Measurements from ENCODE around the gene HINT3. TPM values are rescaled to one million over a fixed set of nuclear protein-coding genes. Genes with fewer than 3 reads are reported as not detected.
"Not testable (repeated sequence)": the region's sequence is repeated elsewhere in the genome, so short reads cannot be mapped to it uniquely, and the experiment has no call there.

Gene HINT3
- total RNA-seq, 1 donor from 2014 or later: 35.0 TPM

DNA sequence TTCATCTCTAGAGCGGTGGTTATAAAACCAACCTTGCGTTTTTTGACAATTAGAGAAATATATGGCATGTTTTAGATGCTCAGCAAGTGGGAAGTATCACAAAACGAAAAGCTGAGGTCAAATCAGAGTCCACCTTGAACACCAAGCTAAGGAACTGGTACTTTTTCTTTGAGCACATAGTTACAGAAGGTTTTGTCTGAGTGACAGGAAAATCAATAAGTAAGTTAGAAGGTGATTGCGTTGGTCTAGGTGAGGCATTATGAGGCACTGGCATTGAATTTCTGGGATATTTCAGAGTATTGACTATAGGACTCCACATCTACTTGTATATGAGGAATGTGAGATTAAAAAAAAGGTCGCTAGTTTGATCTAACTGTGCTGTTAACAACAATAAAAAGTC lies 597 bp upstream of the HINT3 start:
- intact Hi-C loops (cut with DNase I): loop anchor here (5.0 to 10.0 kb wide), 3 partner anchors 99 to 651 kb away; partner anchors contain the start of genes HDDC2 and NCOA7
- DNase-seq (ENCODE audit: low spot score): no peak

DNA sequence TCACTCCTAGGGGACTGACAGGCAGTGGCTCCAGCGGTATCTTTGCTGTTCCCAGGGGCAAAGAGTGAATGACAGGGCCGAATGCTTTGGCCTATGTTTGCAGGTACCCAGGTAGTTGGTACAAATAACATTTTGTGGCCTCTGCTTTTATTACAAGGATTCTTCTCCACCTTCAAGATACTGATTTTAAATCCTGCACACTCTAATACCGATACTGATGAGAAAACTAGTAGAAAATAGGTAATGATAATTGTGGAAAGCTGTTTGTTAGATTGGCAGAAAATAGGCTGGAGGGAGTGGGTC lies 772 bp downstream of the HINT3 start:
- intact Hi-C loops (cut with DNase I): loop anchor here (5.0 to 10.0 kb wide), 3 partner anchors 100 to 653 kb away; partner anchors contain the start of genes HDDC2 and NCOA7
- no peak for DNase-seq (ENCODE audit: low spot score)

DNA sequence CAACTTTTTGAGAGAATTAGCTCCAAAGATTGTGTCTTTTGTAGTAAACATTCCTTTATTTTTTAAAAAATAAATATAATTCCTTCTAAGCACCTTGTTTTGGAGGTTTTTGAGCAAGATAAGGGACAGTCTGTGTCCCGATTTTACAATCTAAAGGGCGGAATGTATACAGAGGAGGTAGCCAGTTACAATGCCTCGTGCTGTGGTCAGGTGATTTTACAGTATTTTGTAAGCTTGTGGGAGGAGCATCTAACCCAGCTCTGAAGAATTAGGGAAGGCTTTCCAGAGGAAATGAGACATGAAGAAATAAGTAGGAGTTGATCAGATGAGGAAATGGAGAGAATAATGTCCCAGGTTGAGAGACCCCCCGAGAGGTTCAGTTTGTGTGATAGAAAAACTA lies 1.3 kb downstream of the HINT3 start:
- no peak for DNase-seq (ENCODE audit: low spot score)
- intact Hi-C loops (cut with DNase I): loop anchor here (5.0 to 10.0 kb wide), 3 partner anchors 101 to 653 kb away; partner anchors contain the start of genes HDDC2 and NCOA7

DNA sequence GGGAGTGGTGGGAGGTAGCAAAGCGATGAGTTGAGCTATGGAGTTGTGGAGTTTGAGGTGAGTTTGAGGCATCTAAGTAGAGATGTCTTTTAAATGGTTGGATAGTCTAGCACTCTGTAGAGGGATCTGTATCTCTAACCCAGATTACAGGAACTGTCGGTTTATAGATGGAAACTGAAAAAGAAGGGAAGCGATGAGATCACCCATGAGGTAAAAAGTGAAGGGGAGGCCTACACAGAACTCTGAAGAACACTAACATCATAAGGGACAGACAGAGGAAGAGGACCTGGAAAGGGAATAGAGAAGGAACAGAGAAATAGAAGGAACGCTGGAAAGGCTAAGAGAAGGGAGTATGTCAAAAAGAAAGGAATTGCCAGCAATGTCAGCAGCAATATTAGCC lies 2.5 kb downstream of the HINT3 start:
- intact Hi-C loops (cut with DNase I): loop anchor here (5.0 to 10.0 kb wide), 3 partner anchors 102 to 654 kb away; partner anchors contain the start of genes HDDC2 and NCOA7
- no peak for DNase-seq (ENCODE audit: low spot score)

DNA sequence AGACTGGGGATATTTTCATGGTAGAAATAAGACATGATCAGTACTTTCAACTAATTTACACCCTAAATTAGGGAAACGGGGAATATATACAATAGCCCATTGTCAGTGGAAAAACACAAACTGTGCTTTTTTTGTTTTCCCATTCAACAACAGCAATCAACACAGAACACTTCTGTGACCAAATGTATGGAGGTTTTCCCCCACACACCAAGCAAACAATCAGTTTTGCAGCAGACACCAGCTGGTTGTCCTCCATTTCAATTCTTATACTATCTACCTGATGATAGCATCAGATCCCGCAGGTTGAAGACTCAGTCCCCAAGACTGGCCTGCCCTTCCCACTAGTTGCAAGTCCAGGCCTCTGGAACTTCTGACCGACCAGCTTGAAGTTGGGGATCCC lies 4.5 kb downstream of the HINT3 start:
- intact Hi-C loops (cut with DNase I): no loop called here
- no peak for DNase-seq (ENCODE audit: low spot score)

DNA sequence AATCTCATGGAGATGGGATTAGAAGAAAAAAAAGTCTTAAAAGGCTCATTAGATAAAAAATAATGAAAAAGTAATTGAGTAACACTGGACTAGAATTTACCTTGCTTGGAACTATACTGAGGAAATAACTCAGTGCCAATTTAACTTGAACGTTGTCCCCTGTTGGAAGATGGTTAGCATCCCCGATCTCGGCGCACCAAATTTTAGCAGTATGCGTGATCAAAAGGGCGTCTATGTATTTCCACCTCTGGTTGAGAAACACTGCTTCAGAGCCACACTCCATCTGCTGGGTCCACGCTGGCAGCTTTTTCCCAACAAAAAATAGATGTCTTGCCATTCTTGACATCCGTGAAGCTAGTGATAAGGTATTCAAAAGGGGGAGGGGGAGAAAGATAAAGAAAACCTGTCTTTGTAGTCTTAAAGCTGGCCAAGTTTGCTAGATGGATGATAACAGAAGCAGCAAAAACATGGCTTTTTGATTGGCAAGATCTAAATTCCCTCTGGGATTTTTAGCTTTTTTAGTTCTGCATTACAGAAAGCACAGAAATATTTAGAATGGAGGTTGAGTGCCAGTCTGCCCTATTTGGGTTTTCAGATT lies 6.4 kb downstream of the HINT3 start:
- intact Hi-C loops (cut with DNase I): no loop called here
- DNase-seq (ENCODE audit: low spot score): no peak

DNA sequence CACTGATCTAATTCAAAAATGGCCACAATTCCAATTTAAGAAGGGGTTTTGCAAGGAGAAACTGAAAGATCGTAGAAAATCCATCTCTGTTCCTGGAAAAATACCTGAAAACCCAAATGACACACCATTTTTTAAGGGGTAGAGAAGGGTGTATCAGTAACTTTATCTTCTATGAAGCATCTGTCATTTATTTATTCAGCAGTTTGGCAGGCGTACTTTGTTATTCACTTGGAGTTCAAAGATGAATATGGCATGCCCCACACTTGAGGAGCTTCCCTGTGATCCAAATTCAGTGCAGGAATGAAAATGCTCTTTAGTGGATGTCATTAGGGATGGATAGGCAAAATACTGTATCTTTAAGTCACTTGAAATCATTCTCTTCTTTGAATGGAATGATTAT lies 7.2 kb downstream of the HINT3 start:
- no peak for DNase-seq (ENCODE audit: low spot score)
- intact Hi-C loops (cut with DNase I): no loop called here

DNA sequence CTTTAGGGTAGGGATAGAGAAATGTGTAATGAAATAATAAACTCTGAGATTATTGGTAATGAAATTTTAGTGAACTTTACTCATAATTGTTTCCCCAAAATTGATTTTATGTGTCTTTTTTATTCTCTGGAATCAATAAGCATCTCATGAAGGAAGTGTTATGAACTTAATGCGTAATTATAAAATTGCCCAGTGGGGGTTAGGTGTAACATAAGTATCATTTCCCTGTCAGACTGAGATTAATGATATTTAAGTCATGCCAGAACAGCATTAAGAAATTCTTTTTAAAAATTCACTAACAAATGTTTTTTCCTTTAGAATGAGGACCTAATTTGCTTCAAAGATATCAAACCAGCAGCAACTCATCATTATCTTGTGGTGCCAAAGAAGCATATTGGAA lies 10.0 kb downstream of the HINT3 start:
- intact Hi-C loops (cut with DNase I): no loop called here
- DNase-seq (ENCODE audit: low spot score): no peak

DNA sequence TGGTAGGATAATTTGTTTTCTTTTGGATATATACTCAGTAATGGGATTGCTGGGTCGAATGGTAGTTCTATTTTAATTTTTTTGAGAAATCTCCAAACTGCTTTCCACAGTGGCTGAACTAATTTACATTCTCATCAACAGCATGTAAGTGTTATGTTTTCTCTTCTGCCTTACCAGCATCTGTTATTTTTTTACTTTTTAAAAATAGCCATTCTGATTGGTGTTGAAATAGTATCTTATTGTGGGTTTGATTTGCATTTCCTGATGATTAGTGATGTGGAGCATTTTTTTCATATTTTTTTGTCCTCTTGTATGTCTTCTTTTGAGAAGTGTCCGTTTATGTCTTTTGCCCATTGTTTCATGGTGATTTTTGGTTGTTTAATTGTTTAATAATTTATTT lies 11.9 kb downstream of the HINT3 start:
- intact Hi-C loops (cut with DNase I): no loop called here
- no peak for DNase-seq (ENCODE audit: low spot score)

DNA sequence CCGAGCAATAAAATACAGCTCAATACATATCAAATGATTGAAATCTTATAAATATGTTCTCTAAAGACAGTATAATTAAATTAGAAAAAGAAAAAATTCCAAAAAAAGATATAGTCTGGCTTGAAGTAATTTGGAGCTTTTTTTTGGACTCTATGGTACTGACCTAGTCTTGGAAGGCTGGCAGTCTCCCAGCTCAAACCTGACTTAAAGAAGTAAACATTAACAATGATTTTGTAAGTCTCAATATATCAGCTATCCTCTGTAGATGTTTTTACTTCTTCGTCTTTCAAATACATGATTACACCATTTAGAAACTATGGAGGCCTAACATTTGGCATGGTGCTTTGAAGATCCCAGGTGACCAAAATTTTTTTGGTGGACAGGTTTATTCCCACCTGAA lies 14.2 kb downstream of the HINT3 start:
- intact Hi-C loops (cut with DNase I): no loop called here

DNA sequence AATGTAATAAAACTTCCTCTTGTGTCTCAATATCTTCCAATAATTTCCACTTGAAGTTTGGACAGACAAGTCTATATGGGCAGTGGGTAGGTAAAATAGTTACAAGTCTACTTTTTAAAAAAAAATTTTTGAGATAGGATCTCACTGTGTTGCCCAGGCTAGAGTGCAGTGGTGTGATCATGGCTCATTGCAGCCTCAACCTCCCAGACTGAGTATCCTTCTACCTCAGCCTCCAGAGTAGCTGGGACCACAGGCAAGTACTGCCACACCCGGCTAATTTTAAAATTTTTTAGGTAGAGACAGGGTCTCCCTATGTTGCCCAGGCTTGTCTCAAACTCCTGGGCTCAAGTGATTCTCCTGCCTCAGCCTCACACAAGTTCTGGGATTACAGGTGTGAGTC lies 15.9 kb downstream of the HINT3 start:
- intact Hi-C loops (cut with DNase I); DNase-seq (ENCODE audit: low spot score): not testable (repeated sequence)

More for the DNA sequence above, 14.2 kb downstream of the HINT3 start:
- no peak for DNase-seq (ENCODE audit: low spot score)

DNA sequence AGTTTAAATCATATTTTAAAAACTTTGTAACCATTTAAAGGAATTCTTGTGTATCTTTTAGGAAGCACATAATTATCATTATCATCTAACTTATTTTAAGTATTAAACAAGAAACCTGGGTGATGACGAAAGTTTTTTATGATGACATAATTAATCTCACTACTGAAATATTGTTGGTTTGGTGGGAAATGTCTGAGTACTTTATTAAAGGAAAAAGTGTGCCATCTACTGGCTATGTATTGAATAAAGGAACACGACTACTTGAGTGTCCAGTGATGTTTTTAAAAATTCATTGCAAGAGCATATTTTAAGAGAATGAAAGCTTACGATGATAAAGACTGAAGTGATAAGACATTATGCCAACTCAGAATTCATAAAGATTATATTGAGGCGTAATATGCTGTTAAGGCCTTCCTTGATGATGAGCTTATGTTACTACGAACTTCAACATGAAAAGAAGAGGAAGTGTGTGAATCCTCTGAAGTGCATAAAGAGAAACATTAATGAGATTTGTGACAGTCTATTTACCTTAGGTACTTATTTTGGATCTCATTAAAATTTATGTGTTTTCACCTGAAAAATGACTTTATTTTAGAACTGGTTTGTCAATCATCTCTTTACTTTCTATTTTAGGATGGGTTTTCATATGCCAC lies 17.8 kb downstream of the HINT3 start:
- DNase-seq (ENCODE audit: low spot score): no peak
- intact Hi-C loops (cut with DNase I): no loop called here

DNA sequence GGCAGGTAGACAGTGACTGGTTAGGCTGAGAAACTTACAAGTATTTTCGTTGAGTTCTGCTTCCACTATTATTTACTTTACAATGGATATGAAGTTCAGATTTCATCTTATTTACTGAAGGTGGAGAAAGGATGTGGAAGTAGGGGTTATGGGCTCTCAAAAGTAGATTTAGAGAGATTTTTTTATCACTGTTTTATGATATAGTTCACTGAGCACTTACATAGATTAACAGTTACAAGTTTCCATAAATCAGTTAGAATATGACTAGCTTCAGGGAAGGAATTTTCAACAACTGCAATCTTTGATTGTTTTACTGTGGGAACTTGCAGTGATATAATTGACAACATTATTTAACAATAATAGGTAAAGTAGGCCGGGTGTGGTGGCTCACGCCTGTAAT lies 22.5 kb downstream of the HINT3 start:
- no peak for DNase-seq (ENCODE audit: low spot score)
- intact Hi-C loops (cut with DNase I): no loop called here

DNA sequence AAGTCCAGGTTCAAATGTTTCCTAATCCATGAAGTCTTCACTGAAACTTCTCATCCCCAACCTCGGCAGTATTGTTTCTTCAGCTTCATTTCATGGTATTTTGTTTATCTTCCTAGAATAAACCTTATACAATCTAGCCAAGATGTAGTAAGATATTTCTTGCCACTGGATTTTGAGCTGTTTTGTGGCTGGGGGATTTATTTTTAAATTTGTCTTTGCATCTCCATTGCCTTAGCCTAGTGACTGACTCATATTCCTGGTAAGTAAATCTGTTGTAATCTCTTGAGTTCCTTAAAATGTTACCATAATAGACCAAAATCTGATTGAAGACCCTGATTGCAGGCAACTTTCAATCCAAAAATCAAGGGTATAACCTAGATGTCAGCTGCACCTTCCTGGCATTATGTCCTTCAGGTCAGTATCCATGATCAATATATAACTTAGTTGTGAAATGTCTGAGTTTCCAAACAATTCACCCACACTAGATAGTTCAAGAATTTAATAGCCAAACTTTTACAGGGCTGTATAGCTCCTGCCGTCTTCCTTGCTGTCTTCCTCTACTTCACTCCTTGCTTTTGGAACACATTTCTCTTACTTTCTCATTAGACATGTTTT lies 25.1 kb downstream of the HINT3 start:
- intact Hi-C loops (cut with DNase I): loop anchor here (10.0 kb wide), 1 partner anchor 1133 kb away; the partner anchor contains the start of gene RSPO3
- DNase-seq (ENCODE audit: low spot score): no peak

DNA sequence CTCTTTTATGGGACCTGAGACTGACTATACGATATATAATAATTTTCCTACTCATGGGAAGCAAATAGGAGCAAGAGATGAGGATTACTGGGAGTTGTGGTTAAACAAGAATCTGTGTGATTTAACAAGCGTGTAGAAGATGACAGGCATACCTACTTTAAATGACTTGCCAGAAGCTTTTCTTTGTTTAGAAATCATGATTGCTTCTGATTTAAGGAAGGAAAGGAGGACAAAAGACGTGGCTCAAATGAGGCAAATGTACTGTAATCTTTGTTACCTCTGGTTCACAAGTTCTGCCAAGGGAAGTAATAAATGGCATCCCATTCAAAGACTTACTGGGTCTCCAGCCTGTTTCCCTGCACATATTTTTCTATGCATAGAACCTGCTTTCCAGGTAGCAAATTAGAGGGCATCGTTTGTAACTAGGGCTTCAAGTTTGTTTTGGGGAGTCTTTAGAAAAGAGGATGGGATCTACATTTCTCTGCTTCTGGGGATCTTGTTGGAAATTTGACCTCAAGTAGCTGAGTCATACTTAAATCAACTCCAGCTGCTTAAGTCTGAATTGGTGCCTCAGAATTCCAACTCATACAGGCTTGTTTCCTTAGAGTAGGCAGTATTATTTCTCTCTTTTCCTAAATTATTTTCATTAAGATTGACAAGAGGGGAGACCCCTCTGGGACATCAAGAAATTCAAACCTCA lies 26.8 kb downstream of the HINT3 start:
- intact Hi-C loops (cut with DNase I): loop anchor here (10.0 kb wide), 1 partner anchor 1131 kb away; the partner anchor contains the start of gene RSPO3
- no peak for DNase-seq (ENCODE audit: low spot score)

DNA sequence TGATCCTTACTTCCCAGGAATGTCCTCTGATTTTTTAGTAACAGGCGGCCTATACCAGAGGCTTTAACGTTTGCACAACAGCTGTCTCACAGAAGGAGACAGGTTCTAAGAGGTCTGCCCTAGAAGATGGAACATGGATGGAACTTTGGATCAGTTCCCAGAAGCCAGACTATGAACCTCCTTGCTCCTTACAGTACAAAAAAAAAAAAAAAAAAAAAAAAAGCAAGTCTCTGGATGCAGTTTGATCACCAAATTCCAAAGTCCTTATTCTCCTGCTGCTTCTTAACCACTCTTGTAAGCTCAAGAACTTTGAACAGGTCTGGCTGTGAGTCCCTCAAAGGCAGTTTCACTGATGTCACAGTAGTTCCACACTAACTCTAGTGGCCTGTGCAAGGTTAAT lies 27.7 kb downstream of the HINT3 start:
- DNase-seq (ENCODE audit: low spot score): no peak
- intact Hi-C loops (cut with DNase I): loop anchor here (10.0 kb wide), 1 partner anchor 1130 kb away; the partner anchor contains the start of gene RSPO3

DNA sequence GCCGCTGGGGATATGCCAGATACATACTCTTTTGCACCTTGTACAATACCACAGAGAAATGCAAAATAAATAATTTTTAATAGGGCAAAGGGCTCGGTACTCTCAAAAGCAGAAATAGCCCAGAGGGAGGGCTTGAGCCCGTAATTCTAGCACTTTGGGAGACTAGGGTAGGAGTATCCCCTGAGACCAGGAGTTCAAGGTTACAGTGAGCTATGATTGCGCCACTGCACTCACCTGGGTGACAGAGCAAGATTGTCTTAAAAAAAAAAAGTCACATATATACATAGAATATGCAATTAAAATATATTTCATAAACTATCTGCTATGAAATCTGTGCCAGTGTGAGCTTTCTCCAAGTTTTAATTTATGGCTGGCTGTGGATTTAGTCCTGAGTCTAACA lies 29.0 kb downstream of the HINT3 start:
- DNase-seq (ENCODE audit: low spot score): no peak
- intact Hi-C loops (cut with DNase I): loop anchor here (10.0 kb wide), 1 partner anchor 1129 kb away; the partner anchor contains the start of gene RSPO3

DNA sequence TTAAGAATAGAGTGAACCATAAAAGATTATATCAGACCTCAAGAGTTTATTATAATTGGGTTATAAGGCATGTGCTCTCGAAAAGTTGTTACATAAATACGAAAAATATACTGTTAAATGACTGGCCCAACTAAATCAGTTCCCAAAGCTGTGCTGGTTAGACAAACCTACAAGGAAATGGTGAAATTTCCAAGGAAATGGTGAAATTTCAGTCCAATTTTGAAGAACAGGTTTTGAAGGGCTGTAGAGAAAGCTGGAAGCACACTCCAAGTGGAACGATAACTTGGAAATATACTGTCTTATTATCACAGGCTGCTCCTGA lies 29.4 kb downstream of the HINT3 start:
- intact Hi-C loops (cut with DNase I): loop anchor here (10.0 kb wide), 1 partner anchor 1129 kb away; the partner anchor contains the start of gene RSPO3
- DNase-seq (ENCODE audit: low spot score): no peak

DNA sequence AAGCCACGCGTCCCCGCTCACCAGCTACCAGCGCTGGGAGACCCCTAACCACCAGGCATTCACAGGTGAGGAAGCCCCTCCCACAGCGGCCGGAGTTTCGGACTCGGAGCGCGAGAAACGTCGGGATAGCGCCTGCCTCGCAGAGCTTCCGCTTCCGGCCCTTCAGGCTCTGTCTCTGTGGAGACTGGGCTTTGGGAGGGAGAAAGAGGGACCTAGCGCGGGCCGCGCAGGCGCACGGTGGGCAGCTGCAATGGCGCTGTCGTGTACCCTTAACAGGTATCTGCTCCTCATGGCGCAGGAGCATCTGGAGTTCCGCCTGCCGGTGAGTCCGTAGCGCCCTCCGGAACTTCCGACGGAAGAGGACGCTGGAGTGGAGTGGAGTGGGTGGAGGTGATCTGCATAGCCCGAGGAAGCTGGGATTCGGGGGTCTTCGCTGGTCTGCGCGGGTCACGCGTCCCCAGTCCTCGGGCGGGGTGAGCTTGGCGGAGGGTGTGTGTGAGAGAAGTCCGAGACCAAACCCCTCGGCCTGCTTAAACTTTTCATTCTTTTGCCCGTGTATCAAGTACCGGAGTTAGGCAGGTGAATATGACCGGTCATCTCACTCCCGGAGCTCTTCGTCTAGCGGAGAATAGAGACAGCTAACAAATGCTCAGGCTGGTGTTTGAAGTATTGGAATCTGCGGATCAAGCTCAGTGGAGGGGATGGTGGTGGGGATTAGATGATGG lies 29.9 kb downstream of the HINT3 start, which contains the start of gene TRMT11:
Gene TRMT11, plus strand, starts transcription at position 240 of the 725 bp plus-strand sequence. Its CDS starts 11 bp downstream, at position 251.
- DNase-seq (ENCODE audit: low spot score): peak; percentile 95
- intact Hi-C loops (cut with DNase I): loop anchor here (10.0 kb wide), 1 partner anchor 1128 kb away; the partner anchor contains the start of gene RSPO3

Measured in cardiac septum (tissue), 1 donor.